ENCODE results near the gene HOXB9. TPM values are rescaled to one million over a fixed set of nuclear protein-coding genes. Genes with fewer than 3 reads are reported as not detected.

HOXB9 gene
- total RNA-seq, 2 donors from 2014 or later, result not detected

GRCh38 chr17:48571826-48572417 is 54.2 kb downstream of the HOXB9 start:
- Histone ChIP-seq H3K4me3 (ENCODE audit: low read length) (no peak overlapping the region), H3K9ac (ENCODE audit: extremely low read depth, low read length, poor library complexity, severe bottlenecking) (no peak overlapping the region), H3K27ac (ENCODE audit: low read depth, low read length) (no peak overlapping the region), H3K36me3 (ENCODE audit: control insufficient read depth, insufficient read depth, low read length) (no peaks in the 10 kb centered on the region), H3K27me3 (ENCODE audit: control insufficient read depth, insufficient read depth, low read length, poor library complexity, severe bottlenecking) (peaks cover 100% of the 10 kb centered on the region), H3K9me3 (ENCODE audit: control insufficient read depth, low read length) (peaks cover 5% of the 10 kb centered on the region), H3K4me1 (ENCODE audit: control insufficient read depth, insufficient read depth, low read length) (peaks cover 13% of the 10 kb centered on the region)
- peaks cover 16% of the 10 kb centered on the region for H3K4me1 Mint-ChIP-seq
- no peak for TF ChIP-seq CTCF (conservative IDR thresholded peaks at IDR 0.05)
- H3K4me3 Mint-ChIP-seq, result no peak overlapping the region
- H3K27me3 Mint-ChIP-seq (ENCODE audit: insufficient read depth), result peaks cover 4% of the 10 kb centered on the region
- 14% methylated on average over 1 of the region's 1 CpG; no CpG with 5 or more reads in 1 of the 2 experiments for WGBS, 2 experiments (ENCODE audit: insufficient coverage in 1 of 2, insufficient read length in 1 of 2)
- H3K27ac Mint-ChIP-seq, result no peak overlapping the region
- no peaks in the 10 kb centered on the region for H3K9me3 Mint-ChIP-seq
- no peak for DNase-seq
- no peaks in the 10 kb centered on the region for H3K36me3 Mint-ChIP-seq (ENCODE audit: low read depth)

Small RNA genes lying within 50 kb of the gene (microRNA-seq; reads per million reads assigned to microRNA genes)
- gene MIR196A1 (ENCODE audit: borderline microRNAs expressed), result not detected

Other genes starting within 250 kb of the HOXB9 start
- gene SKAP1, start 196.1 kb downstream of the HOXB9 start, total RNA-seq, result under 1 TPM; 0.31 to 0.53 TPM
- not detected for gene HOXB1, start 95.3 kb downstream of the HOXB9 start, total RNA-seq
- under 1 TPM in 1 of 2 donors, not detected in 1; 0.22 TPM for gene HOXB2, start 81.2 kb downstream of the HOXB9 start, total RNA-seq
- gene HOXB4, start 48.0 kb downstream of the HOXB9 start, total RNA-seq, result not detected
- not detected for gene HOXB3, start 36.1 kb downstream of the HOXB9 start, total RNA-seq
- not detected for gene HOXB5, start 32.6 kb downstream of the HOXB9 start, total RNA-seq
- gene HOXB6, start 21.4 kb downstream of the HOXB9 start, total RNA-seq, result not detected
- gene HOXB7, start 15.3 kb downstream of the HOXB9 start, total RNA-seq, result not detected
- gene HOXB8, start 11.1 kb downstream of the HOXB9 start, total RNA-seq, result not detected
- not detected for gene PRAC1, start 96.2 kb upstream of the HOXB9 start, total RNA-seq
- not detected for gene PRAC2, start 96.8 kb upstream of the HOXB9 start, total RNA-seq
- gene HOXB13, start 102.4 kb upstream of the HOXB9 start, total RNA-seq, result not detected
- gene TTLL6, start 190.9 kb upstream of the HOXB9 start, total RNA-seq, result 1 to 10 TPM in 1 of 2 donors, under 1 TPM in 1; 0.49 to 2.1 TPM
- gene CALCOCO2, start 204.7 kb upstream of the HOXB9 start, total RNA-seq, result 10 to 100 TPM; 38.4 to 45.2 TPM

All from endodermal cell (in vitro differentiated cells).